Neural cell (in vitro differentiated cells): ENCODE measurements around the gene CCN5. TPM values are rescaled to one million over a fixed set of nuclear protein-coding genes. Genes with fewer than 3 reads are reported as not detected.

ENCODE experiments used
- H2AFZ ChIP-seq: fragments of 200-600, 300-800 bp; sonication (generic), shearing (Covaris generic); 2 replicates; pipeline ENCODE4 v1.6.0; 2014; ENCODE audit warnings: low read depth, mild to moderate bottlenecking, antibody characterized with exemption, low read length, moderate library complexity
- H3F3A ChIP-seq: fragments of 200-600 bp; shearing (Covaris generic); 2 replicates; pipeline ENCODE4 v1.6.1; 2016; ENCODE audit warnings: mild to moderate bottlenecking, moderate library complexity, mixed read lengths, antibody characterized with exemption, low read length; ENCODE audit not compliant: insufficient read depth, poor library complexity, severe bottlenecking
- H3K27ac ChIP-seq: fragments of 200-600, 300-800 bp; sonication (generic), shearing (Covaris generic); 2 replicates; pipeline ENCODE4 v1.5.1; 2014; ENCODE audit warnings: mild to moderate bottlenecking, low read length, moderate library complexity
- H3K27me3 ChIP-seq: fragments of 300-800, 200-600 bp; sonication (generic), shearing (Covaris generic); 2 replicates; pipeline ENCODE4 v1.6.0; 2014; ENCODE audit warnings: mild to moderate bottlenecking, low read depth, low read length, moderate library complexity; ENCODE audit not compliant: insufficient read depth
- H3K36me3 ChIP-seq: fragments of 300-800, 200-600 bp; sonication (generic), shearing (Covaris generic); 2 replicates; pipeline ENCODE4 v1.5.1; 2014; ENCODE audit warnings: mild to moderate bottlenecking, antibody characterized with exemption, low read length, moderate library complexity; ENCODE audit not compliant: insufficient read depth
- H3K4me2 ChIP-seq: fragments of 300-800, 200-600 bp; sonication (generic), shearing (Covaris generic); 2 replicates; pipeline ENCODE4 v1.6.0; 2014; ENCODE audit warnings: mild to moderate bottlenecking, low read length
- H3K4me3 ChIP-seq: fragments of 300-800, 200-600 bp; sonication (generic), shearing (Covaris generic); 2 replicates; pipeline ENCODE4 v1.5.1; 2014; ENCODE audit warnings: mild to moderate bottlenecking, low read length, moderate library complexity
- H3K79me2 ChIP-seq: fragments of 200-600 bp; shearing (Covaris generic); replicated peaks from 2 replicates; pipeline ENCODE4 v1.6.0; 2014; ENCODE audit warnings: mild to moderate bottlenecking, low read length, moderate library complexity; ENCODE audit not compliant: insufficient read depth
- H3K9ac ChIP-seq: fragments of 300-800, 200-600 bp; sonication (generic), shearing (Covaris generic); 2 replicates; pipeline ENCODE4 v1.6.1; 2016; ENCODE audit warnings: mild to moderate bottlenecking, low read length, mixed read lengths
- H3K9me2 ChIP-seq: fragments of 200-600 bp; shearing (Covaris generic); 2 replicates; pipeline ENCODE4 v1.6.1; 2016; ENCODE audit warnings: mild to moderate bottlenecking, low read length, mixed read lengths; ENCODE audit not compliant: insufficient read depth
- H3K9me3 ChIP-seq: fragments of 200-600, 300-800 bp; sonication (generic), shearing (Covaris generic); 2 replicates; pipeline ENCODE4 v1.6.1; 2016; ENCODE audit warnings: mild to moderate bottlenecking, mixed run types, low read length, moderate library complexity, mixed read lengths
- H4K20me1 ChIP-seq: fragments of 200-600 bp; shearing (Covaris generic); 2 replicates; pipeline ENCODE4 v1.6.1; 2016; ENCODE audit warnings: mild to moderate bottlenecking, mixed run types; ENCODE audit not compliant: insufficient read depth
- EP300 ChIP-seq: fragments of 450-650 bp; conservative IDR thresholded peaks from 2 replicates; pipeline ENCODE4 v1.6.1; 2014; ENCODE audit warnings: antibody characterized with exemption, mild to moderate bottlenecking, moderate library complexity; ENCODE audit not compliant: poor library complexity, severe bottlenecking
- EZH2 ChIP-seq: fragments of 200-600, 300-800 bp; shearing (Covaris generic), sonication (generic); IDR thresholded peaks from 2 replicates; pipeline ENCODE4 v1.6.1; 2014; ENCODE audit warnings: antibody characterized with exemption, low read length, borderline replicate concordance, mild to moderate bottlenecking; ENCODE audit not compliant: insufficient read depth, poor library complexity, severe bottlenecking
- MXI1 ChIP-seq: fragments of 450-650 bp; conservative IDR thresholded peaks from 2 replicates; pipeline ENCODE4 v1.6.1; 2014; ENCODE audit warnings: antibody characterized with exemption, mild to moderate bottlenecking; ENCODE audit not compliant: poor library complexity, severe bottlenecking
- POLR2AphosphoS5 ChIP-seq: IDR thresholded peaks from 2 replicates; pipeline ENCODE4 v1.6.1; 2012
- RAD21 ChIP-seq: fragments of 450-650 bp; conservative IDR thresholded peaks from 2 replicates; pipeline ENCODE4 v1.6.1; 2014; ENCODE audit warnings: antibody characterized with exemption, mild to moderate bottlenecking, moderate library complexity
- SMC3 ChIP-seq: fragments of 450-650 bp; conservative IDR thresholded peaks from 2 replicates; pipeline ENCODE4 v1.6.1; 2014; ENCODE audit warnings: antibody characterized with exemption, mild to moderate bottlenecking, moderate library complexity; ENCODE audit not compliant: poor library complexity
- TAF1 ChIP-seq: IDR thresholded peaks from 2 replicates; pipeline ENCODE4 v1.6.1; 2012; ENCODE audit warnings: low read depth
- polyA plus RNA-seq: library from polyadenylated mRNA; depleted of rRNA; stranded (reverse); fragments of >200 nt; gene quantifications from 2 replicates; pipeline ENCODE4 v1.2.3, GENCODE V29; 2014
- TF ChIP-seq, protein P1 (sequence below): fragments of 450-650 bp; IDR thresholded peaks from 2 replicates; pipeline ENCODE4 v1.5.1; 2014; ENCODE audit warnings: antibody characterized with exemption, mild to moderate bottlenecking, moderate library complexity; ENCODE audit not compliant: poor library complexity, severe bottlenecking
- TF ChIP-seq, protein P2 (sequence below): IDR thresholded peaks from 2 replicates; pipeline ENCODE4 v1.6.1; 2012; ENCODE audit warnings: borderline replicate concordance

CCN5 gene
- polyA plus RNA-seq, 1 donor from 2014 or later = not detected

DNA sequence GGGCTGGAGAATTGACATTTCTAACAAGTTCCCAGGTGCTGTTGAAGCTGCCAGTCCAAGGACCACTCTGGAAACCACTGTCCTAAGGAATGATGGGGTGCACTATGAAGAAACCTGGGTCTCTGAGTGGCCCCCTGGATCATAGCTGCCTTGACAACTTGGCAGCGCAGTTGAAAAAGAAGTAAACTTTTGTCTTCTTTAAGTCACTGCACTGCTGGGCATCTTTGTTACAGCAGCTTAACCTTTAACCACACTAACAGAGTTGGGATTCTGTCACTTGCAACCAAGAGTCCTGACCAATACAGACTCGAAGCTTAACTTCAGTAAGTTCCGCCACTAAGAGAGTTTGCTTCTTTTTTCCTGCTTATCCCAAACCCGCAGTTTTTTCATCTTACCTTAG, 21.9 kb downstream of the CCN5 start:
- H3K9ac ChIP-seq = no peak overlapping the region
- no peaks in the 10 kb centered on the region for H4K20me1 ChIP-seq
- no peaks in the 10 kb centered on the region for H3K27me3 ChIP-seq
- H3K9me3 ChIP-seq = no peaks in the 10 kb centered on the region
- no peak for TF ChIP-seq EZH2
- TF ChIP-seq RAD21 = no peak
- TF ChIP-seq MXI1 = no peak
- TF ChIP-seq, protein P1, sequence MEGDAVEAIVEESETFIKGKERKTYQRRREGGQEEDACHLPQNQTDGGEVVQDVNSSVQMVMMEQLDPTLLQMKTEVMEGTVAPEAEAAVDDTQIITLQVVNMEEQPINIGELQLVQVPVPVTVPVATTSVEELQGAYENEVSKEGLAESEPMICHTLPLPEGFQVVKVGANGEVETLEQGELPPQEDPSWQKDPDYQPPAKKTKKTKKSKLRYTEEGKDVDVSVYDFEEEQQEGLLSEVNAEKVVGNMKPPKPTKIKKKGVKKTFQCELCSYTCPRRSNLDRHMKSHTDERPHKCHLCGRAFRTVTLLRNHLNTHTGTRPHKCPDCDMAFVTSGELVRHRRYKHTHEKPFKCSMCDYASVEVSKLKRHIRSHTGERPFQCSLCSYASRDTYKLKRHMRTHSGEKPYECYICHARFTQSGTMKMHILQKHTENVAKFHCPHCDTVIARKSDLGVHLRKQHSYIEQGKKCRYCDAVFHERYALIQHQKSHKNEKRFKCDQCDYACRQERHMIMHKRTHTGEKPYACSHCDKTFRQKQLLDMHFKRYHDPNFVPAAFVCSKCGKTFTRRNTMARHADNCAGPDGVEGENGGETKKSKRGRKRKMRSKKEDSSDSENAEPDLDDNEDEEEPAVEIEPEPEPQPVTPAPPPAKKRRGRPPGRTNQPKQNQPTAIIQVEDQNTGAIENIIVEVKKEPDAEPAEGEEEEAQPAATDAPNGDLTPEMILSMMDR = no peak
- H3K4me2 ChIP-seq = no peak overlapping the region
- H2AFZ ChIP-seq = no peak overlapping the region
- H3K27ac ChIP-seq = no peak overlapping the region
- no peaks in the 10 kb centered on the region for H3K9me2 ChIP-seq
- H3F3A ChIP-seq = no peaks in the 10 kb centered on the region
- H3K36me3 ChIP-seq = no peaks in the 10 kb centered on the region
- H3K79me2 ChIP-seq = no peaks in the 10 kb centered on the region
- no peak overlapping the region for H3K4me3 ChIP-seq

DNA sequence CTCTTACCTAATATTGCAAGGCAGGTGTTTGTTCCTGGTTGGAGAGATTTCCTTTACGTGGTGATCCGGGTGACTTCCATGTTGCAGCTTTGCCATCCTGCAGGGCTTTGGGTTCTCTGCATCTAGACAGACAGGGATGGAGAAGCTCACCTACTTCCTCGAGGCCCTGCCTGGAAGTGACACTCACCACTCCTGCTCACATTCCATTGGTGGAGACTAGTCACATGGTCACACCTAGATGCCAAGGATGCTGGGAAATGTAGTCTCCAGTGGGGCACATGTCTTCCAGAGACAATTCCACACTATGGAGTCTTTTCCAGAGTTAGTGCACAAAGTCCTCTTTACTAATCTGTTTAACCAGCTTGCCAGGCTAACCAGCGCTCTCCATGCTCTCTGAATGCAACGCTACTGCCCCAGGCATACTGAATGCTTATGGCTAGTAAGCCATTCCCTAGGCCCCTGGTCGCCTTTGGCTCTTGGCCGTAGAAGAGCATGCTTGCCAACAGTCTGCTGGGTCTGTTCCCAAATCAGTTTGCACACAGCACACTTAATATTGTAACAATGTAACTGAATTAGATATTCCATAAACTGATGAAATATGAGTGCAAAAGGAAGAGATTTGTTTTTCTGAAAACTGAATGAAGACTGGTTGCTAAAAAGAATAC, 23.8 kb downstream of the CCN5 start:
- Histone ChIP-seq H3K79me2 (no peaks in the 10 kb centered on the region), H3K9me3 (no peaks in the 10 kb centered on the region), H3K4me2 (peak overlapping the region; percentile 69), H3K27me3 (no peaks in the 10 kb centered on the region), H4K20me1 (no peaks in the 10 kb centered on the region), H3K9me2 (no peaks in the 10 kb centered on the region), H3K36me3 (no peaks in the 10 kb centered on the region), H2AFZ (peak overlapping the region; percentile 71), H3K27ac (peak overlapping the region; percentile 29), H3K4me3 (peak overlapping the region; percentile 60), H3K9ac (no peak overlapping the region), H3F3A (no peaks in the 10 kb centered on the region)
- peak; percentile 58 for TF ChIP-seq POLR2AphosphoS5
- TF ChIP-seq MXI1 = peak; percentile 18
- TF ChIP-seq, protein P1 = no peak

DNA sequence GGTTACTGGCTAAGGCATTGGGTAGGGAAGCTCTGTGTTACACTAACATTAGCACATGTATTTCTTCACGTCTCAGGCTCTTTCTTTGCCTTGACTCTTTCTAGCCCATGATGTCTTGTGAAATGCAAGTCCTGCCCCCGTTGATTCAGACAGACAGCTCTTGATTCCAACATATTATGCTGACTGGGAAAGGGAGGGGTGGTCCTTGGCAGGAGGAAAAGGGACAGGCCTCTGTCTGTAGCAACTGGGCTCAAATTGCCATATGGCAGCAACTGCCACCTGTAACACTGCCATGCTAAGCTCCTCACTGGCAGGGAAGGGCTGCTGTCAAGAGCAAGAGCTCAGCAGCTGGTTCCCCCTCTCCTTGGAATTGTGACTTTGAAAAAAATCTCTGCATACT, 24.8 kb downstream of the CCN5 start:
- Histone ChIP-seq H3K4me3 (no peak overlapping the region), H3K9me3 (no peaks in the 10 kb centered on the region), H3K9ac (no peak overlapping the region), H3K4me2 (no peak overlapping the region), H3K9me2 (no peaks in the 10 kb centered on the region), H3K36me3 (no peaks in the 10 kb centered on the region), H3K27ac (no peak overlapping the region), H3F3A (no peaks in the 10 kb centered on the region), H3K79me2 (no peaks in the 10 kb centered on the region), H3K27me3 (peaks cover 5% of the 10 kb centered on the region), H4K20me1 (no peaks in the 10 kb centered on the region), H2AFZ (no peak overlapping the region)
- TF ChIP-seq SMC3 (no peak), RAD21 (no peak), EZH2 (no peak), TAF1 (no peak), MXI1 (no peak), EP300 (no peak)
- TF ChIP-seq, protein P1 = no peak
- TF ChIP-seq, protein P2, sequence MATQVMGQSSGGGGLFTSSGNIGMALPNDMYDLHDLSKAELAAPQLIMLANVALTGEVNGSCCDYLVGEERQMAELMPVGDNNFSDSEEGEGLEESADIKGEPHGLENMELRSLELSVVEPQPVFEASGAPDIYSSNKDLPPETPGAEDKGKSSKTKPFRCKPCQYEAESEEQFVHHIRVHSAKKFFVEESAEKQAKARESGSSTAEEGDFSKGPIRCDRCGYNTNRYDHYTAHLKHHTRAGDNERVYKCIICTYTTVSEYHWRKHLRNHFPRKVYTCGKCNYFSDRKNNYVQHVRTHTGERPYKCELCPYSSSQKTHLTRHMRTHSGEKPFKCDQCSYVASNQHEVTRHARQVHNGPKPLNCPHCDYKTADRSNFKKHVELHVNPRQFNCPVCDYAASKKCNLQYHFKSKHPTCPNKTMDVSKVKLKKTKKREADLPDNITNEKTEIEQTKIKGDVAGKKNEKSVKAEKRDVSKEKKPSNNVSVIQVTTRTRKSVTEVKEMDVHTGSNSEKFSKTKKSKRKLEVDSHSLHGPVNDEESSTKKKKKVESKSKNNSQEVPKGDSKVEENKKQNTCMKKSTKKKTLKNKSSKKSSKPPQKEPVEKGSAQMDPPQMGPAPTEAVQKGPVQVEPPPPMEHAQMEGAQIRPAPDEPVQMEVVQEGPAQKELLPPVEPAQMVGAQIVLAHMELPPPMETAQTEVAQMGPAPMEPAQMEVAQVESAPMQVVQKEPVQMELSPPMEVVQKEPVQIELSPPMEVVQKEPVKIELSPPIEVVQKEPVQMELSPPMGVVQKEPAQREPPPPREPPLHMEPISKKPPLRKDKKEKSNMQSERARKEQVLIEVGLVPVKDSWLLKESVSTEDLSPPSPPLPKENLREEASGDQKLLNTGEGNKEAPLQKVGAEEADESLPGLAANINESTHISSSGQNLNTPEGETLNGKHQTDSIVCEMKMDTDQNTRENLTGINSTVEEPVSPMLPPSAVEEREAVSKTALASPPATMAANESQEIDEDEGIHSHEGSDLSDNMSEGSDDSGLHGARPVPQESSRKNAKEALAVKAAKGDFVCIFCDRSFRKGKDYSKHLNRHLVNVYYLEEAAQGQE = no peak
